Transverse colon (tissue), 3 donors: ENCODE data around the gene RAB27B.

Source experiments
- EP300 ChIP-seq: sonication (generic); formaldehyde crosslinking; IDR thresholded peaks from one replicate; pipeline ENCODE4 v1.6.1; 2017; ENCODE audit warnings: antibody characterized with exemption, low read depth
- POLR2AphosphoS5 ChIP-seq, 3 donors: sonication (generic); formaldehyde crosslinking; IDR thresholded peaks; one replicate each; pipeline ENCODE4 v1.6.1; 2016; ENCODE audit warnings: antibody characterized with exemption in 3 of 3

- TF ChIP-seq EP300 = no peak
- TF ChIP-seq POLR2AphosphoS5 (IDR thresholded peaks at IDR 0.05) = no peak
Observed at GRCh38 chr18:54880395-54881105, 52.3 kb downstream of the RAB27B start.
